Measurements from ENCODE around the gene PTCH1. TPM values are rescaled to one million over a fixed set of nuclear protein-coding genes. Genes with fewer than 3 reads are reported as not detected.

Gene PTCH1
- total RNA-seq, 2 donors from 2014 or later: 12.6 to 19.2 TPM

DNA sequence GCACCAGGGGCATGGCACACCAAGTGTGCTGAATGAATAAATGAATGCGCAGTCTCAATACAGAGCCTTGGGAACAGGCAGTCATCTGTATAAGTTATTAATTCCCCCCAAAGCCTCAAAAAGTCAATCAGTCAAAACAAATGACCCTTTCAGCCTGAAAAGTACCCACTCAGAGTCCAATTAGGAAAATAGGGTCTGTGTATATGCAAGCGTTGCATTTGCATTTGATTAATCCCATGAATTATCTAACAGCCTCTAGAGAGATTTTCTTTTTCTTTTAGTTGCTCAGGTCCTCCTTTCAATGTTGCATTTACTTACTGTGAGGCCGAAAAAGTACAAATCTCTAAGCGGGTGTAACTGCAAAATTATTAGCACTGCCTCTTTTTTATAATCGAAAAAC lies 23.4 kb downstream of the PTCH1 start:
- Histone ChIP-seq H3K27me3 (replicated peaks; ENCODE audit: insufficient read depth) (no peaks in the 10 kb centered on the region), H3K27ac (no peak overlapping the region), H3K4me3 (no peak overlapping the region), H3K9me3 (no peaks in the 10 kb centered on the region), H3K36me3 (no peaks in the 10 kb centered on the region), H3K4me1 (ENCODE audit: control insufficient read depth in 1 of 2, low read depth in 2 of 2) (peaks cover 0 to 19% of the 10 kb centered on the region in 2 donors)
- no peak for DNase-seq (ENCODE audit: low spot score)
- no peak for TF ChIP-seq CTCF (IDR thresholded peaks at IDR 0.05)
- no peak for ATAC-seq (ENCODE audit: insufficient number of reproducible peaks, low FRiP score, low read depth)

DNA sequence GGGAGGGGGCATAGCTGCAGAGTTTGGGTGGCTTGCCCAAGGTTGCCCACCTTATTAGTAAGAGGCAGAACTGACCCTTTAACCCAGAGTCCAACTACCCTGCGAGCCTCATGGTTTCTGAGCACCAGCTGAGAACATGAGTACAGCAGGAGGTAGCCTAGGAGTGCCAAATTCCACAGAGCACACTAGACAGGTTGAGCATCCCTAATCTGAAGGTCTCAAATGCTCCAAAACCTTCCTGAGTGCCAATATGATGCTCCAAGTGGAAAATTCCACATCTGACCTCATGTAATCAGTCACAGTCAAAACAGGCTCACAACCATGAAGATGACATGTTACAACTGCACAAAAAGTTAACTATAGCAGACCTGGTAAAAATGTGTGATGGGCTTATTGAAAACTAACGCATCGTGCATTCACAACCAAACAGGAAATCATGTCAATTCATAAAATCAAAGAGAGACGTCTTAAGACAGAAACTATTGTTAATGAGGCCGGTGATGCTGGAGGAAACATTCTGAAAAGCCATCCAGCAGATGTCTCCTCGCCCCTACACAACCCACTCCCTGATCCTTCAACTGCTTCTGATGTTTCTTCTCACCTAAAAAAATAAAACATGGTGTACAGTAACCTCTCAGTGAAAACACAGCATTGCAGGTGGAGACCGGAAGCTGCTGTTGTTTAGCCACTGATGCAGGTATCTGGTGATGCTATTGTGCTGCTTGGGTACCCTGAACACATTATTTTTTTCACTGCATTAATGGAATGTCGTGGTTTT lies 25.0 kb downstream of the PTCH1 start:
- no peak overlapping the region for H3K27ac ChIP-seq
- peaks cover 0 to 2% of the 10 kb centered on the region in 2 donors for H3K4me1 ChIP-seq (ENCODE audit: control insufficient read depth in 1 of 2, low read depth in 2 of 2)
- no peak overlapping the region for H3K4me3 ChIP-seq
- H3K36me3 ChIP-seq: no peaks in the 10 kb centered on the region
- no peak for ATAC-seq (ENCODE audit: insufficient number of reproducible peaks, low FRiP score, low read depth)
- no peaks in the 10 kb centered on the region for H3K9me3 ChIP-seq
- no peaks in the 10 kb centered on the region for H3K27me3 ChIP-seq (replicated peaks; ENCODE audit: insufficient read depth)
- no peak for TF ChIP-seq CTCF (IDR thresholded peaks at IDR 0.05)
- no peak for DNase-seq (ENCODE audit: low spot score)

DNA sequence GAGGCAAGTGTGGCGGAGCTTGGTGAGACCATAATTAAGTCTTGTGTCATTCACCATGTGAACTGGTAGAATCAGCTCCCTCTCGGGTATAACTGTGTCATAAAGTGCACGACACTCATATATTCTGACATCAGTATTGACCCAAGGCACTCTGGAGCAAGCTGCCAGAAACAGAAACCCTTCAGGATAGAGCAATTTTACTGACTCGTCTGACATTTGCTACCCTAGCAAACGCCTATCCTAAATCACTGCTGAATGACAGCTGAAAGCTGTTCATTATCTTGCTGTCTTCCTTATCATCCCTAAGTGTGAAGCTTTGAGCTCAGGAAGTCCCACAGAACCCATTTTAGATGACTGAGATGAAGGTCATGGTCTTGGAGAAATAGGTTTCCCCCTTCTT lies 27.8 kb downstream of the PTCH1 start:
- H3K27me3 ChIP-seq (replicated peaks; ENCODE audit: insufficient read depth): no peaks in the 10 kb centered on the region
- DNase-seq (ENCODE audit: low spot score) (no peak), ATAC-seq (ENCODE audit: insufficient number of reproducible peaks, low FRiP score, low read depth) (no peak)
- H3K9me3 ChIP-seq: no peaks in the 10 kb centered on the region
- TF ChIP-seq CTCF (IDR thresholded peaks at IDR 0.05): no peak
- H3K27ac ChIP-seq: no peak overlapping the region
- H3K4me1 ChIP-seq (ENCODE audit: control insufficient read depth in 1 of 2, low read depth in 2 of 2): no peaks in the 10 kb centered on the region
- H3K4me3 ChIP-seq: no peak overlapping the region
- H3K36me3 ChIP-seq: no peaks in the 10 kb centered on the region

DNA sequence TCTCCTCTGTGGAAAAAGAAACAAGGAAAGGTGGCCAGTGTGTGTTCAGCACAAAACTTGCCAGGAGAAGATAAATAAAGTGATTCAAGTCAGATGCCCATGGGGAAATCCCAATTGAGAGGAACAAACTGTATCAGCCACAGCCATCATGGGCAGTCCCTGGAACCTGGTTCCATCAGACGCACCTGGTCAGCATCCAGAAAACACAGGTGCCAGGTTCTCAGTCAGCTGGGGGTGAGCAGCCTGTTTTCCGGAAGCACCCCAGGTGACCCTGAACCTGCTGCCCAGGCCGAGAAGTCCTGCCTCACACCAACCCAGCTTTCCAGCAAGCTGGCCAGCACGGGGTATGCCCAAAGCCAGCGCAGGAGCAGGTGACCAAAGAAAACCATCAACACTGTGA lies 30.5 kb downstream of the PTCH1 start:
- H3K9me3 ChIP-seq: no peaks in the 10 kb centered on the region
- ATAC-seq (ENCODE audit: insufficient number of reproducible peaks, low FRiP score, low read depth) (no peak), DNase-seq (ENCODE audit: low spot score) (no peak)
- H3K36me3 ChIP-seq: no peaks in the 10 kb centered on the region
- H3K27me3 ChIP-seq (replicated peaks; ENCODE audit: insufficient read depth): no peaks in the 10 kb centered on the region
- no peak overlapping the region for H3K4me3 ChIP-seq
- H3K4me1 ChIP-seq (ENCODE audit: control insufficient read depth in 1 of 2, low read depth in 2 of 2): no peaks in the 10 kb centered on the region
- TF ChIP-seq CTCF (IDR thresholded peaks at IDR 0.05): no peak
- no peak overlapping the region for H3K27ac ChIP-seq

DNA sequence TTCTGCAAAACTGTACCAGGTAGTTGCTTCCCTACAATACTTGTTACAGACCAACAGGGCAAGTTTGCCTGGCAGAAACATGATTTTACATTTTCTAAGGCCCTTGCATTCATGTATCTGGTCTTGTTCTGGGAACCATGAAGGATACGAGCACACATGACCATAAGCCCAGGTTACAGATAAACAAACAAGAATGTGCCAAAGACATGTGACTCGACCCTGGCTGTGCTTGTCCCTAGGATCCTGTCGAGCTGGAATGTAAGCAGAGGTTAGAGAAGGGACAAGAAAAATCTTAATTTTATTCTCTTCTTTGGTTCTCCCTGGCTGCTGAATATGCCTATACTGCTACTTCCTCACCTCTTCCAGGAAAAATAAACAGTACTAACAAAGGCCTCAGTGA lies 32.5 kb downstream of the PTCH1 start:
- peaks cover under 1% of the 10 kb centered on the region for H3K36me3 ChIP-seq
- no peaks in the 10 kb centered on the region for H3K27me3 ChIP-seq (replicated peaks; ENCODE audit: insufficient read depth)
- ATAC-seq (ENCODE audit: insufficient number of reproducible peaks, low FRiP score, low read depth): no peak
- H3K27ac ChIP-seq: no peak overlapping the region
- no peak for DNase-seq (ENCODE audit: low spot score)
- no peaks in the 10 kb centered on the region for H3K9me3 ChIP-seq
- no peak overlapping the region for H3K4me3 ChIP-seq
- H3K4me1 ChIP-seq (ENCODE audit: control insufficient read depth in 1 of 2, low read depth in 2 of 2): no peaks in the 10 kb centered on the region
- TF ChIP-seq CTCF (IDR thresholded peaks at IDR 0.05): no peak

All from thoracic aorta (tissue), 2 donors.